ENCODE results near the gene ADAMTSL5.

Gene ADAMTSL5

GRCh38 chr19:1474011-1474764, 38.6 kb downstream of the ADAMTSL5 start:
- Histone ChIP-seq H3K9me3 (ENCODE audit: control insufficient read depth, insufficient read depth, low read length) (no peaks in the 10 kb centered on the region), H3K4me1 (ENCODE audit: insufficient read depth, low read length) (no peaks in the 10 kb centered on the region; the same call in 1 of the 2 replicates), H3K9ac (ENCODE audit: low read depth, low read length) (no peak overlapping the region), H3K36me3 (ENCODE audit: insufficient read depth, low read length) (peaks cover 4% of the 10 kb centered on the region)

DNA sequence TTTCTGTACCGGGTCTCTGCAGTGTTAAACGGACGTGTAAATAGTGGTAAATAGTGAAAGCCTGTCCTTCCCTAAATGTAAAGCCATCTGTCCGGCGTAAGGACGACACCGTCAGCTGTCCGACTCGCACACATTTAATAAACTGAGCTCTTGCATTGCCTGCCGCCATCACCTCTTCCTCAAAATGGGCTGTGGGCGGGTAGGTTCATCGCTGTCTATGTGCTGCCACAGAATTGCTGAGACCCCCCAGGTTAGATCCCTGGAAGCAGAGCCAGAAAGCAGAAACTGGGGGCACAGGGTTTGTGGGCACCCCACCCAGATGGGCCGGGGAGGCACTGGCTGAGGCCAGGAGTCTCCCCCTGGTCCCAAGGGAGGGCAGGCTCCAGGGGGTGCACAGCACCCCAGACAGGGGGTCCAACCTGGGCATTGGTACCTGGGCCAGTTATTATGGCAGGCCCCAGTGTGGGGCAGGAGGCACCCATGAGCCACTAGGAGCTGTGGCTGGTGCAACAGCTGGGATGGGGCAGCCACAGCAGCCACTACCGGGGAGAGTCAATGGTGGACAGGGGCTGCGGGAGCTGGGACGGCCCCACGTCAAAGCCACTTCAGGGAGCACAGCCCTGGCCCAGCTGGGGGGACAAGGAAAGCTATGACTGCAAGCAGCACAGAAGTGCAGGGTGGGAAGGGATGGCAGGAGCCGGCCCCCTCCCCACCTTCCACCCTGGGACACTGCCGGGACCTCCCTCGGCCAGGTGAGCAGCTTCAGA, 39.6 kb downstream of the ADAMTSL5 start:
- no peaks in the 10 kb centered on the region; the same call in 1 of the 2 replicates for H3K4me1 ChIP-seq (ENCODE audit: insufficient read depth, low read length)
- no peaks in the 10 kb centered on the region for H3K9me3 ChIP-seq (ENCODE audit: control insufficient read depth, insufficient read depth, low read length)
- H3K9ac ChIP-seq (ENCODE audit: low read depth, low read length), result no peak overlapping the region

DNA sequence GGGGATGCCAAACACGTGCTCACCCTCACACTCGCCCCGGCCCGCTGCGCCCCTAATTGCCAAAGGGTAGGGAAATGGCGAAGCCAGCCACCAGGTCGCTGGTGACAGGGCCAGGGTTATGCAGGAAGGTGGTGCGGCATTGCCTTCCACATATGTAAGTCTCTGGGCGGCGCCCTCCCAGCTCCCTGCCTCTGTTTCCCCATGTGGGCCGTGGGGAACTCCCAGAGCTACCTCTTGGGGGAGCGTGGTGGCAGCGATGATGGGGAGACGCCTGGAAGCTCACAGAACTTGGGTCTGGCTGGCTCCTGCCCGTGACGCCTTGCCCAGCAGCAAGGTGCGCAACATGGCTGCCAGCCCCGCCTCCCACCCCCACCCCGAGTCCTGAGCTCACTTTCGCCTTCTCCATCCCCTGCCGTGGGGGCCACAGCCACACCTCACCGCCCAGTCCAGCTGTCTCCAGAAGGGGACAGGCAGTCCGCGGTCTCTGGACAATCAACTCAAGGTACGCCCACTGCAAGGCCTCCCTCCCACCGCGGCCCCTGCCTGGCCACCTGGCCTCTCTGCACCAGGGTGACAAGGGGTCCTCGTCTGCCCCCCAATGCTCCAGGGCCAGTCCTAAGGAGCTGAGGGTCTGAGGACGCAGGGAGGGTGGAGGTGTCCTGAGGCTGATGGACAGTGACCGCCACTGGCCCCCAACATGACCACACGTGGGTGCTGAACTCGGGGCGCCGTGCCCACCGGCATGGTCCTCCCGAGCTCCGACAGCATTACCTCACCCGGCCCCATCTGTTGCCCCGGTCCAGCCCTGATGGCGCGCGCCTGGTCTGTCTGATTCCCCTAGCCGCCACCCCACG, 40.4 kb downstream of the ADAMTSL5 start:
- Histone ChIP-seq H3K36me3 (ENCODE audit: insufficient read depth, low read length) (peaks cover 3% of the 10 kb centered on the region), H3K9me3 (ENCODE audit: control insufficient read depth, insufficient read depth, low read length) (no peaks in the 10 kb centered on the region), H3K9ac (ENCODE audit: low read depth, low read length) (no peak overlapping the region), H3K4me1 (ENCODE audit: insufficient read depth, low read length) (no peaks in the 10 kb centered on the region; the same call in 1 of the 2 replicates)

More for the DNA sequence above, 39.6 kb downstream of the ADAMTSL5 start:
- H3K36me3 ChIP-seq (ENCODE audit: insufficient read depth, low read length), result peaks cover 4% of the 10 kb centered on the region

DNA sequence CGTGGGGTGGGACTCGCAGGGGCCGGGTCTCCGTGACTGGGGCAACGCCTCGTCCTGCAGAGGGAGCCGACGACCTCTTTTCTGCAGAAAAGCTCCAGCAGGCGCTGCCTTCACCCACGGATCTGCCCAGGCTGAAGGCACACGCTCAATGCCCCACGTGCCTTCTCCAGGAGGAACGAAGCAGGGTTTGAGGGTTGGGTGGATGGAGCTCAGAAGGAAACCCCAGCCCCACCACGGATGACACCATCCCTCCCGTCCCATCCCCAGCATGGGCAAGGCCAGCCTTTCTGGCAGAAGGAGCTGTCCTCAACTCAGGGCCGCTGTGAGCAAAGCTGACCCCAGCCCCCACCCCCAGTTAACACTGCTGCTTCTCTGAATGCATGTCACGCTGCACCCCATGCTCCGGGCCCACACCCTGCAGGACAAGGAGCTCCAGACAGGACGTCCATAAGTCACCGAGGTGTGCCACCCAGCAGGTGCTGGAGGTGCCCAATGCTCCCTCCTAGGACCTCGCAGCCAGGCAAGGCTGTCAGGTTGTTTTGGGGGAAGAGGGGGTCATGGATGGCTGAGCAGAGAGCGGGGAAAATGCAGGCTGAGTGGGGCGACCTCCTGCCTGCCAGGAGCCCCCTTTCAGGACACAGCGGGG, 41.2 kb downstream of the ADAMTSL5 start:
- no peaks in the 10 kb centered on the region for H3K9me3 ChIP-seq (ENCODE audit: control insufficient read depth, insufficient read depth, low read length)
- no peak overlapping the region; the same call in 1 of the 2 replicates for H3K9ac ChIP-seq (ENCODE audit: low read depth, low read length)
- no peaks in the 10 kb centered on the region for H3K36me3 ChIP-seq (ENCODE audit: insufficient read depth, low read length)
- H3K4me1 ChIP-seq (ENCODE audit: insufficient read depth, low read length), result no peaks in the 10 kb centered on the region; the same call in 1 of the 2 replicates

DNA sequence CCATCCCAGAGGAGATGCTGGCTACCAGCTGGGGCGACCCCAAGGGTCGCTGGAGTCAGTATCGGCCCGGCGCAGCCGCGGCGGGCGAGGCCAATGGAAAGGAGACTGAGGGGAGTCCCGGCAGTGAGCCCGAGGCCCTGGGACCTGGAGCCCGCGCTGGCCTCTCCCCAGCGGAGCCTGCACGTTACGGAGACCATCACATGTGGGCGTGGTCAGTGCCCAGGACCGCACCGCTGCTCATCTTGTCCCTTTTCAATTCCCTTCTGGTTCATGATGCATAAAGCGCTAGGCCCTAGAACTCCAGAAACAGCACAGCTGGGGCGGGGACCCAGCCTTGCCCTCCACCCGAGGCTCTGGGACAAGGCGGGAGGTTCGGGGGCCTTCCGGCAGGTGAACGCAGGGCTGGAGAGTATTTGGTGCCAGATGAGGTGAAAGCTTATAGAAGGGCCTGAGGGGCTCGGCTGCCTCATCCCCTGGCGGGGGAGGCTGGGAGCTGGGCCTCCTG, 41.8 kb downstream of the ADAMTSL5 start:
- Histone ChIP-seq H3K4me1 (ENCODE audit: insufficient read depth, low read length) (no peaks in the 10 kb centered on the region; the same call in 1 of the 2 replicates), H3K9me3 (ENCODE audit: control insufficient read depth, insufficient read depth, low read length) (no peaks in the 10 kb centered on the region), H3K9ac (ENCODE audit: low read depth, low read length) (peak overlapping the region; percentile 46; the same call in 1 of the 2 replicates), H3K36me3 (ENCODE audit: insufficient read depth, low read length) (no peaks in the 10 kb centered on the region)

GRCh38 chr19:1470305-1471009, 42.4 kb downstream of the ADAMTSL5 start:
- Histone ChIP-seq H3K4me1 (ENCODE audit: insufficient read depth, low read length) (no peaks in the 10 kb centered on the region; the same call in 1 of the 2 replicates), H3K9ac (ENCODE audit: low read depth, low read length) (peak overlapping the region; percentile 46), H3K9me3 (ENCODE audit: control insufficient read depth, insufficient read depth, low read length) (no peaks in the 10 kb centered on the region), H3K36me3 (ENCODE audit: insufficient read depth, low read length) (no peaks in the 10 kb centered on the region)

- Histone ChIP-seq H3K36me3 (ENCODE audit: insufficient read depth, low read length) (no peaks in the 10 kb centered on the region), H3K9ac (ENCODE audit: low read depth, low read length) (peak overlapping the region; percentile 46), H3K4me1 (ENCODE audit: insufficient read depth, low read length) (no peaks in the 10 kb centered on the region; the same call in 1 of the 2 replicates), H3K9me3 (ENCODE audit: control insufficient read depth, insufficient read depth, low read length) (no peaks in the 10 kb centered on the region)
Observed at GRCh38 chr19:1470055-1470304, 42.8 kb downstream of the ADAMTSL5 start.

GRCh38 chr19:1469255-1470054, 43.4 kb downstream of the ADAMTSL5 start:
- H3K4me1 ChIP-seq (ENCODE audit: insufficient read depth, low read length), result no peaks in the 10 kb centered on the region; the same call in 1 of the 2 replicates
- H3K36me3 ChIP-seq (ENCODE audit: insufficient read depth, low read length), result no peaks in the 10 kb centered on the region
- no peaks in the 10 kb centered on the region for H3K9me3 ChIP-seq (ENCODE audit: control insufficient read depth, insufficient read depth, low read length)
- H3K9ac ChIP-seq (ENCODE audit: low read depth, low read length), result peak overlapping the region; percentile 46

DNA sequence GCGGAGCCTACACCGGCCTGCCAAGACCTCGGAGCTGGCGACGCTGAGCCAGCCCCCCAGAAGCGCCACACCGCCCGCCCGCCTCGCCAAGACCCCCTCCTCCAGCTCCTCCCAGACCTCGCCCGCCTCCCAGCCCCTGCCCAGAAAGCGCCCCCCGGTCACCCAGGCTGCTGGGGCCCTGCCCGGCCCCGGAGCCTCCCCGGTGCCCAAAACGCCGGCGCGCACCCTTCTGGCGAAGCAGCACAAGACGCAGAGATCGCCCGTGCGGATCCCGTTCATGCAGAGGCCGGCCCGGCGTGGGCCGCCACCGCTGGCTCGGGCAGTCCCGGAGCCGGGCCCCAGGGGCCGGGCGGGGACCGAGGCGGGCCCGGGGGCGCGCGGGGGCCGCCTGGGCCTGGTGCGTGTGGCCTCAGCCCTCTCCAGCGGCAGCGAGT, 44.0 kb downstream of the ADAMTSL5 start:
- no peaks in the 10 kb centered on the region for H3K36me3 ChIP-seq (ENCODE audit: insufficient read depth, low read length)
- peak overlapping the region; percentile 15; the same call in 1 of the 2 replicates for H3K9ac ChIP-seq (ENCODE audit: low read depth, low read length)
- H3K4me1 ChIP-seq (ENCODE audit: insufficient read depth, low read length), result no peaks in the 10 kb centered on the region; the same call in 1 of the 2 replicates
- H3K9me3 ChIP-seq (ENCODE audit: control insufficient read depth, insufficient read depth, low read length), result no peaks in the 10 kb centered on the region

DNA sequence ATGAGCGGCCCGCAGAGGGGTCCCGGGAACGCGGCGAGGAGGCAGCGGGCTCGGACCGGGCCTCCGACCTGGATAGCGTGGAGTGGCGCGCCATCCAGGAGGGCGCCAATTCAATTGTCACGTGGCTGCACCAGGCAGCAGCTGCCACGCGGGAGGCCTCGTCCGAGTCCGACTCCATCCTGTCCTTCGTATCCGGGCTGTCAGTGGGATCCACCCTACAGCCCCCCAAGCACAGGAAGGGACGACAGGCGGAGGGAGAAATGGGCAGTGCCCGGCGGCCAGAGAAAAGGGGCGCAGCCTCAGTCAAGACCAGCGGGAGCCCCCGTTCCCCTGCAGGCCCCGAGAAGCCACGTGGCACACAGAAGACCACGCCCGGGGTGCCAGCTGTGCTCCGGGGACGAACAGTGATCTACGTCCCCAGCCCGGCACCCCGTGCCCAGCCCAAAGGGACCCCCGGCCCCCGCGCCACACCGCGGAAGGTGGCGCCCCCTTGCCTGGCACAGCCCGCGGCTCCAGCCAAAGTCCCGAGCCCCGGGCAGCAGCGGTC, 44.5 kb downstream of the ADAMTSL5 start:
- Histone ChIP-seq H3K4me1 (ENCODE audit: insufficient read depth, low read length) (no peaks in the 10 kb centered on the region; the same call in 1 of the 2 replicates), H3K9me3 (ENCODE audit: control insufficient read depth, insufficient read depth, low read length) (no peaks in the 10 kb centered on the region), H3K36me3 (ENCODE audit: insufficient read depth, low read length) (no peaks in the 10 kb centered on the region), H3K9ac (ENCODE audit: low read depth, low read length) (no peak overlapping the region)

GRCh38 chr19:1467490-1468273, 45.1 kb downstream of the ADAMTSL5 start:
- H3K36me3 ChIP-seq (ENCODE audit: insufficient read depth, low read length), result no peaks in the 10 kb centered on the region
- H3K4me1 ChIP-seq (ENCODE audit: insufficient read depth, low read length), result no peaks in the 10 kb centered on the region; the same call in 1 of the 2 replicates
- H3K9me3 ChIP-seq (ENCODE audit: control insufficient read depth, insufficient read depth, low read length), result no peaks in the 10 kb centered on the region
- H3K9ac ChIP-seq (ENCODE audit: low read depth, low read length), result no peak overlapping the region

DNA sequence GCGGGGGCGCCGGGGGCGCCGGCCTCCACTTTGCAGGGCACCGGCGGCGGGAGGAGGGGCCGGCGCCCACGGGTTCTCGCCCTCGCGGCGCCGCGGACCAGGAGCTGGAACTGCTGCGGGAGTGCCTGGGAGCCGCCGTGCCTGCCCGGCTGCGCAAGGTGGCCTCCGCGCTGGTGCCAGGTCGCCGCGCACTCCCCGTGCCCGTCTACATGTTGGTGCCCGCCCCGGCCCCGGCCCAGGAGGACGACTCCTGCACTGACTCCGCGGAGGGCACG, 45.7 kb downstream of the ADAMTSL5 start:
- Histone ChIP-seq H3K9ac (ENCODE audit: low read depth, low read length) (no peak overlapping the region), H3K36me3 (ENCODE audit: insufficient read depth, low read length) (no peaks in the 10 kb centered on the region), H3K9me3 (ENCODE audit: control insufficient read depth, insufficient read depth, low read length) (no peaks in the 10 kb centered on the region), H3K4me1 (ENCODE audit: insufficient read depth, low read length) (no peaks in the 10 kb centered on the region; the same call in 1 of the 2 replicates)

Measured in ES-I3 (cell line).